NCI-H526 (cell line): ENCODE data around the gene KBTBD8.

Source experiments
- DNase-seq, 2 experiments: peaks; one replicate each; lab custom pipeline; 2025; lab: John Stamatoyannopoulos, UW

The KBTBD8 gene

GRCh38 chr3:67037615-67038014 is 39.5 kb downstream of the KBTBD8 start:
- DNase-seq: no peak

GRCh38 chr3:67044295-67044694 is 46.2 kb downstream of the KBTBD8 start:
- DNase-seq: no peak

GRCh38 chr3:67044955-67045354 is 46.8 kb downstream of the KBTBD8 start:
- no peak for DNase-seq

- DNase-seq: peak in 1 of 2 experiments; percentile 20
These were observed 47.8 kb downstream of the KBTBD8 start for GRCh38 chr3:67045711-67046465.

GRCh38 chr3:67047051-67047450 is 48.9 kb downstream of the KBTBD8 start:
- DNase-seq: no peak

GRCh38 chr3:67048067-67048714 is 50.1 kb downstream of the KBTBD8 start:
- no peak for DNase-seq

- DNase-seq: no peak
These were observed 50.6 kb downstream of the KBTBD8 start for GRCh38 chr3:67048715-67049074.

- DNase-seq: no peak
These were observed 61.3 kb downstream of the KBTBD8 start for GRCh38 chr3:67059443-67059842.
